CD14-positive monocyte (primary cell): ENCODE results near the gene DUSP9. TPM values are rescaled to one million over a fixed set of nuclear protein-coding genes. Genes with fewer than 3 reads are reported as not detected.

Source experiments
- DNase-seq, 3 donors: peaks; one replicate each; pipeline ENCODE4 v3.0.0-alpha.2; 2011 to 2022
- H2AFZ ChIP-seq: 2 replicates; pipeline ENCODE4 v1.6.0; 2012; ENCODE audit warnings: mild to moderate bottlenecking, low read depth, low read length, inconsistent platforms; ENCODE audit not compliant: insufficient read depth, poor library complexity, severe bottlenecking
- H3K27ac ChIP-seq, 2 donors: 1 replicate in 1 of 2; 2 replicates in 1 of 2; pipeline ENCODE4 v1.5.1; 2012 to 2013; ENCODE audit warnings: low read length in 2 of 2, control low read depth in 1 of 2, inconsistent platforms in 1 of 2, low read depth in 1 of 2, mild to moderate bottlenecking in 1 of 2
- H3K27me3 ChIP-seq, 2 donors: one replicate each; pipeline versions ENCODE4 v1.6.0 to v1.6.1; 2011 to 2013; ENCODE audit warnings: low read length in 2 of 2; ENCODE audit not compliant: control insufficient read depth in 2 of 2, insufficient read depth in 2 of 2
- H3K36me3 ChIP-seq, 2 donors: replicated peaks in 1 of 2; 1 replicate in 1 of 2; 2 replicates in 1 of 2; pipeline versions ENCODE4 v1.5.1 to v1.6.1; 2012 to 2013; ENCODE audit warnings: low read length in 2 of 2, control low read depth in 1 of 2, inconsistent platforms in 1 of 2, mild to moderate bottlenecking in 1 of 2; ENCODE audit not compliant: insufficient read depth in 2 of 2, control insufficient read depth in 1 of 2
- H3K4me1 ChIP-seq, 2 donors: 1 replicate in 1 of 2; 2 replicates in 1 of 2; pipeline versions ENCODE4 v1.5.1 to v1.6.1; 2012 to 2013; ENCODE audit warnings: low read length in 2 of 2, control low read depth in 1 of 2, inconsistent platforms in 1 of 2, mild to moderate bottlenecking in 1 of 2, moderate library complexity in 1 of 2; ENCODE audit not compliant: insufficient read depth in 2 of 2, control insufficient read depth in 1 of 2
- H3K4me2 ChIP-seq: replicated peaks from 2 replicates; pipeline ENCODE3; 2012; ENCODE audit warnings: low read length, moderate library complexity, mild to moderate bottlenecking; ENCODE audit not compliant: poor library complexity, severe bottlenecking; ENCODE audit errors: extremely low read depth
- H3K4me3 ChIP-seq, 3 experiments: fragments of 200-600 bp in 1 of 3; sonication (generic) in 1 of 3; replicated peaks in 1 of 3; 1 replicate in 2 of 3; 2 replicates in 1 of 3; pipeline ENCODE4 v1.5.1; 2011 to 2013; ENCODE audit warnings: low read length in 3 of 3, mild to moderate bottlenecking in 3 of 3, control low read depth in 2 of 3, low read depth in 2 of 3, inconsistent platforms in 1 of 3, moderate library complexity in 1 of 3
- H3K79me2 ChIP-seq: 2 replicates; pipeline ENCODE4 v1.6.0; 2012; ENCODE audit warnings: mild to moderate bottlenecking, control low read depth, inconsistent platforms, low read length, moderate library complexity; ENCODE audit not compliant: insufficient read depth
- H3K9ac ChIP-seq: 2 replicates; pipeline ENCODE4 v1.6.0; 2017; ENCODE audit warnings: low read length, mild to moderate bottlenecking; ENCODE audit not compliant: insufficient read depth, poor library complexity, severe bottlenecking
- H3K9me3 ChIP-seq, 2 donors: replicated peaks in 1 of 2; 1 replicate in 1 of 2; 2 replicates in 1 of 2; pipeline versions ENCODE4 v1.5.1 to v1.6.1; 2012 to 2013; ENCODE audit warnings: low read length in 2 of 2, control low read depth in 1 of 2; ENCODE audit not compliant: control insufficient read depth in 1 of 2, insufficient read depth in 1 of 2
- H4K20me1 ChIP-seq: 2 replicates; pipeline ENCODE4 v1.6.0; 2012; ENCODE audit warnings: mild to moderate bottlenecking, low read length, control low read depth, moderate library complexity; ENCODE audit not compliant: insufficient read depth
- H3K27ac Mint-ChIP-seq, 7 donors: one replicate each; pipeline ENCODE4 v1.8.0; 2020; ENCODE audit warnings: mild to moderate bottlenecking in 7 of 7, mixed read lengths in 7 of 7, moderate library complexity in 6 of 7, inconsistent platforms in 2 of 7
- H3K27me3 Mint-ChIP-seq, 3 donors: one replicate each; pipeline ENCODE4 v1.8.0; 2021 to 2022; ENCODE audit warnings: low read depth in 3 of 3, mild to moderate bottlenecking in 3 of 3, mixed read lengths in 3 of 3, moderate library complexity in 3 of 3, inconsistent platforms in 1 of 3
- H3K36me3 Mint-ChIP-seq, 2 donors: one replicate each; pipeline ENCODE4 v1.8.0; 2020; ENCODE audit warnings: mixed read lengths in 2 of 2, inconsistent platforms in 1 of 2, mild to moderate bottlenecking in 1 of 2
- H3K4me1 Mint-ChIP-seq: one replicate; pipeline ENCODE4 v1.8.0; 2020; ENCODE audit warnings: mild to moderate bottlenecking, mixed read lengths
- H3K4me3 Mint-ChIP-seq, 2 donors: one replicate each; pipeline ENCODE4 v1.8.0; 2020; ENCODE audit warnings: mild to moderate bottlenecking in 2 of 2, mixed read lengths in 2 of 2, moderate library complexity in 1 of 2
- H3K9me3 Mint-ChIP-seq, 7 donors: one replicate each; pipeline ENCODE4 v1.8.0; 2020 to 2022; ENCODE audit warnings: mixed read lengths in 7 of 7, mild to moderate bottlenecking in 6 of 7, moderate library complexity in 6 of 7, inconsistent platforms in 2 of 7
- WGBS: methylation state at CpG from one replicate; pipeline ENCODE4 v1.1.5; 2013; ENCODE audit warnings: missing lambda C conversion rate; ENCODE audit not compliant: insufficient coverage; 5-methylcytosine and 5-hydroxymethylcytosine counted together
- intact Hi-C, 2 donors: fragments of 100-400 bp; cut with micrococcal nuclease; formaldehyde crosslinking; loops; one replicate each; pipeline versions ENCODE4 v1.15.0 to v1.15.1; 2023
- polyA plus RNA-seq, 3 donors: library from polyadenylated mRNA; depleted of rRNA in 1 of 3; unstranded in 2 of 3; stranded (reverse) in 1 of 3; fragments of 300-500 nt in 2 of 3; fragments of >200 nt in 1 of 3; fragmentation: Illumina TruSeq in 2 of 3; gene quantifications; 1 replicate in 2 of 3; 2 replicates in 1 of 3; pipeline ENCODE4 v1.2.3, GENCODE V29; 2012 to 2021
- TF ChIP-seq, protein P1 (sequence below): fragments of 200-600 bp; IDR thresholded peaks from one replicate; pipeline ENCODE4 v1.8.0; 2022; ENCODE audit warnings: antibody characterized with exemption, mild to moderate bottlenecking

DUSP9 gene
- polyA plus RNA-seq, 3 donors, result not detected

DNA sequence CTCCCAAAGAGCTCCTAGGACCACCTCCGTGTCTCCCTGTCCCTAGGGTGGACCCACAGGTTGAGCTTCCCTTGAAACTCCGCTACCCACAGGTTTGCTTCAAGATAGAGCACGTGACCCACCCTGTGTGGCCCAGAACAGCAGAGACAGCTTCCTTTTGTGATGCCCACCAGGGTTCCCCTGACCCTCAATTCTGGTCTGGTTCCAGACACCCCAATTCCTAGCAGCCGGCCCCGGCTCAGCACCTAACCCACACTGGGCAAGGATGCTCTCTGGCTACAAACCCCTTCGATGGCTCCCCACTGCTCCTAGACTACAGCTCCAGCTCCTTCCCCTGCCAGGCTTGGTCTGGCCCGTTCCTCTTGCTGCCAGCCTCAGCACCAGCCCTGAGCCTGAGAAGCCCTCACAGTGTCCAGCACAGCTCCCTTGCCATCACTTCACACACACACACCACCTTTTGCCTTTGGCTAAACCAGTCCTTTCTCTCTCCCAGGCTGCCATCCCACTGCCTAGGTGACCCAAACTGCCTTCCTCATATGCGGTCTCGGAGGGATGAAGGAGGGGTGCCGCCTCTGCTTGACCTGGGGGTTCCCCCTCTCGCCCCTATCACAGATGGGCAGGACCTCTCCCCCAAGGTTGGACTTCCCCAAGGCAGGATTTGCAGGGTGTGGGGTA lies 20.4 kb downstream of the DUSP9 start:
- H3K27ac Mint-ChIP-seq, result no peak overlapping the region
- intact Hi-C loops, result loop anchor here (5.0 to 10.0 kb wide), 4 partner anchors 115 to 723 kb away; no protein-coding TSS in a partner anchor
- Histone ChIP-seq H3K9me3 (no peaks in the 10 kb centered on the region), H3K4me3 (no peak overlapping the region), H3K27ac (no peak overlapping the region), H2AFZ (no peak overlapping the region), H3K4me1 (no peaks in the 10 kb centered on the region), H4K20me1 (no peaks in the 10 kb centered on the region), H3K4me2 (no peak overlapping the region), H3K79me2 (no peaks in the 10 kb centered on the region), H3K36me3 (no peaks in the 10 kb centered on the region), H3K9ac (no peak overlapping the region), H3K27me3 (peaks cover 8 to 15% of the 10 kb centered on the region in 2 donors)
- H3K9me3 Mint-ChIP-seq, result peaks cover 0 to 17% (median 4%) of the 10 kb centered on the region in 7 donors
- DNase-seq, result no peak
- H3K4me1 Mint-ChIP-seq, result peaks cover 9% of the 10 kb centered on the region
- peaks cover 16 to 45% (median 40%) of the 10 kb centered on the region in 3 donors for H3K27me3 Mint-ChIP-seq
- H3K36me3 Mint-ChIP-seq, result no peaks in the 10 kb centered on the region
- TF ChIP-seq, protein P1, sequence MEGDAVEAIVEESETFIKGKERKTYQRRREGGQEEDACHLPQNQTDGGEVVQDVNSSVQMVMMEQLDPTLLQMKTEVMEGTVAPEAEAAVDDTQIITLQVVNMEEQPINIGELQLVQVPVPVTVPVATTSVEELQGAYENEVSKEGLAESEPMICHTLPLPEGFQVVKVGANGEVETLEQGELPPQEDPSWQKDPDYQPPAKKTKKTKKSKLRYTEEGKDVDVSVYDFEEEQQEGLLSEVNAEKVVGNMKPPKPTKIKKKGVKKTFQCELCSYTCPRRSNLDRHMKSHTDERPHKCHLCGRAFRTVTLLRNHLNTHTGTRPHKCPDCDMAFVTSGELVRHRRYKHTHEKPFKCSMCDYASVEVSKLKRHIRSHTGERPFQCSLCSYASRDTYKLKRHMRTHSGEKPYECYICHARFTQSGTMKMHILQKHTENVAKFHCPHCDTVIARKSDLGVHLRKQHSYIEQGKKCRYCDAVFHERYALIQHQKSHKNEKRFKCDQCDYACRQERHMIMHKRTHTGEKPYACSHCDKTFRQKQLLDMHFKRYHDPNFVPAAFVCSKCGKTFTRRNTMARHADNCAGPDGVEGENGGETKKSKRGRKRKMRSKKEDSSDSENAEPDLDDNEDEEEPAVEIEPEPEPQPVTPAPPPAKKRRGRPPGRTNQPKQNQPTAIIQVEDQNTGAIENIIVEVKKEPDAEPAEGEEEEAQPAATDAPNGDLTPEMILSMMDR, result no peak
- 88% methylated on average over 3 of the region's 11 CpGs for WGBS
- H3K4me3 Mint-ChIP-seq, result peak overlapping the region; percentile 65 to 78

DNA sequence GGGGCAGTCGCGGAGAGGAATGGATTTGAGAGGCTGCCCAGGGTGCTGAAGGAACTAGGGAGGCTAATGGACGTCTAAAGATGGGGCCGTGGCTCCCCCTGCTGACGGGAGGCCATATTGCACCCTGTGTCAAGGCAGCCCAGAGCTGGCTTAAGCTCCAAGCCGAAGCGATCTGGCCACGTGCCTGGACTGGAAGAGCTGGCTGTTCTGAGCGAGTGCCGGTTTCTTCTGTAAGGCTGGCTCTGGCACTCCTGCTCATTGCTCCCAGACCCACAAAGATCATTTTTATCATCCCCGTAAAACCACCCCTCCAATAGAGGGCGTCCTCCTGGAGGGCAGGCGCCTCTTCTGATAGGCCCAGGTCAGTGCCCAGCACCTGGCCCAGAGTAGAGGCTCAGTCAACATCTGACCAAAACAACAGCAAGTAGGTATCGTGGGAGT lies 21.0 kb downstream of the DUSP9 start:
- Mint-ChIP-seq H3K36me3 (no peaks in the 10 kb centered on the region), H3K27me3 (peaks cover 13 to 45% (median 40%) of the 10 kb centered on the region in 3 donors), H3K27ac (no peak overlapping the region), H3K4me1 (peaks cover 5% of the 10 kb centered on the region), H3K4me3 (peak overlapping the region; percentile 65 to 78), H3K9me3 (peaks cover 0 to 20% (median 6%) of the 10 kb centered on the region in 7 donors)
- peak; percentile 52 to 59 (median 56) for DNase-seq
- Histone ChIP-seq H3K9me3 (no peaks in the 10 kb centered on the region), H3K4me1 (no peaks in the 10 kb centered on the region), H3K4me3 (no peak overlapping the region), H3K9ac (no peak overlapping the region), H3K79me2 (no peaks in the 10 kb centered on the region), H3K36me3 (no peaks in the 10 kb centered on the region), H2AFZ (no peak overlapping the region), H4K20me1 (no peaks in the 10 kb centered on the region), H3K27me3 (peaks cover 3 to 14% of the 10 kb centered on the region in 2 donors), H3K4me2 (no peak overlapping the region), H3K27ac (no peak overlapping the region)
- TF ChIP-seq, protein P1, result peak; percentile 71
- intact Hi-C loops, result loop anchor here (5.0 to 10.0 kb wide), 4 partner anchors 116 to 723 kb away; no protein-coding TSS in a partner anchor
- 0% methylated on average over 5 of the region's 14 CpGs for WGBS
